Measurements from ENCODE around the gene ASCL4.

ASCL4 gene

GRCh38 chr12:107776171-107776570, 1.7 kb downstream of the ASCL4 start:
- no peaks in the 10 kb centered on the region for H3K36me3 ChIP-seq (ENCODE audit: control insufficient read depth, insufficient read depth, low read length)
- H3K4me3 ChIP-seq (ENCODE audit: extremely low read depth, insufficient read depth, low read length, poor library complexity, severe bottlenecking) = no peak overlapping the region
- H3K27ac ChIP-seq (ENCODE audit: low read depth, low read length, severe bottlenecking) = no peak overlapping the region
- WGBS, 2 experiments (ENCODE audit: insufficient coverage in 2 of 2) = 50 to 56% methylated on average over 4 of the region's 6 CpGs
- no peaks in the 10 kb centered on the region for H3K4me1 ChIP-seq (ENCODE audit: control insufficient read depth, insufficient read depth, low read length, poor library complexity, severe bottlenecking)
- no peaks in the 10 kb centered on the region for H3K9me3 ChIP-seq (ENCODE audit: control insufficient read depth, low read length)

GRCh38 chr12:107778383-107779025, 4.0 kb downstream of the ASCL4 start:
- 83 to 89% methylated on average over 8 of the region's 11 CpGs for WGBS, 2 experiments (ENCODE audit: insufficient coverage in 2 of 2)
- no peaks in the 10 kb centered on the region for H3K4me1 ChIP-seq (ENCODE audit: control insufficient read depth, insufficient read depth, low read length, poor library complexity, severe bottlenecking)
- no peaks in the 10 kb centered on the region for H3K36me3 ChIP-seq (ENCODE audit: control insufficient read depth, insufficient read depth, low read length)
- no peak overlapping the region for H3K27ac ChIP-seq (ENCODE audit: low read depth, low read length, severe bottlenecking)
- no peaks in the 10 kb centered on the region for H3K9me3 ChIP-seq (ENCODE audit: control insufficient read depth, low read length)
- H3K4me3 ChIP-seq (ENCODE audit: extremely low read depth, insufficient read depth, low read length, poor library complexity, severe bottlenecking) = no peak overlapping the region

GRCh38 chr12:107779077-107779831, 4.8 kb downstream of the ASCL4 start:
- Histone ChIP-seq H3K4me3 (ENCODE audit: extremely low read depth, insufficient read depth, low read length, poor library complexity, severe bottlenecking) (no peak overlapping the region), H3K4me1 (ENCODE audit: control insufficient read depth, insufficient read depth, low read length, poor library complexity, severe bottlenecking) (no peaks in the 10 kb centered on the region), H3K27ac (ENCODE audit: low read depth, low read length, severe bottlenecking) (no peak overlapping the region), H3K9me3 (ENCODE audit: control insufficient read depth, low read length) (no peaks in the 10 kb centered on the region), H3K36me3 (ENCODE audit: control insufficient read depth, insufficient read depth, low read length) (no peaks in the 10 kb centered on the region)
- 82% methylated on average over 7 of the region's 7 CpGs for WGBS, 2 experiments (ENCODE audit: insufficient coverage in 2 of 2)

GRCh38 chr12:107780298-107780697, 5.8 kb downstream of the ASCL4 start:
- WGBS, 2 experiments (ENCODE audit: insufficient coverage in 2 of 2) = 82 to 89% methylated on average over 1 of the region's 1 CpG
- Histone ChIP-seq H3K4me1 (ENCODE audit: control insufficient read depth, insufficient read depth, low read length, poor library complexity, severe bottlenecking) (no peaks in the 10 kb centered on the region), H3K4me3 (ENCODE audit: extremely low read depth, insufficient read depth, low read length, poor library complexity, severe bottlenecking) (no peak overlapping the region), H3K27ac (ENCODE audit: low read depth, low read length, severe bottlenecking) (no peak overlapping the region), H3K9me3 (ENCODE audit: control insufficient read depth, low read length) (no peaks in the 10 kb centered on the region), H3K36me3 (ENCODE audit: control insufficient read depth, insufficient read depth, low read length) (no peaks in the 10 kb centered on the region)

GRCh38 chr12:107782067-107782466, 7.6 kb downstream of the ASCL4 start:
- H3K4me1 ChIP-seq (ENCODE audit: control insufficient read depth, insufficient read depth, low read length, poor library complexity, severe bottlenecking) = no peaks in the 10 kb centered on the region
- H3K27ac ChIP-seq (ENCODE audit: low read depth, low read length, severe bottlenecking) = no peak overlapping the region
- no peaks in the 10 kb centered on the region for H3K36me3 ChIP-seq (ENCODE audit: control insufficient read depth, insufficient read depth, low read length)
- no peaks in the 10 kb centered on the region for H3K9me3 ChIP-seq (ENCODE audit: control insufficient read depth, low read length)
- WGBS, 2 experiments (ENCODE audit: insufficient coverage in 2 of 2) = 72 to 77% methylated on average over 2 of the region's 2 CpGs
- no peak overlapping the region for H3K4me3 ChIP-seq (ENCODE audit: extremely low read depth, insufficient read depth, low read length, poor library complexity, severe bottlenecking)

- H3K27ac ChIP-seq (ENCODE audit: low read depth, low read length, severe bottlenecking) = no peak overlapping the region
- H3K4me3 ChIP-seq (ENCODE audit: extremely low read depth, insufficient read depth, low read length, poor library complexity, severe bottlenecking) = no peak overlapping the region
- WGBS, 2 experiments (ENCODE audit: insufficient coverage in 2 of 2) = 75 to 90% methylated on average over 3 to 5 of the region's 6 CpGs
- no peaks in the 10 kb centered on the region for H3K4me1 ChIP-seq (ENCODE audit: control insufficient read depth, insufficient read depth, low read length, poor library complexity, severe bottlenecking)
- no peaks in the 10 kb centered on the region for H3K36me3 ChIP-seq (ENCODE audit: control insufficient read depth, insufficient read depth, low read length)
- no peaks in the 10 kb centered on the region for H3K9me3 ChIP-seq (ENCODE audit: control insufficient read depth, low read length)
These were observed 9.2 kb downstream of the ASCL4 start for GRCh38 chr12:107783406-107784376.

- Histone ChIP-seq H3K27ac (ENCODE audit: low read depth, low read length, severe bottlenecking) (no peak overlapping the region), H3K4me3 (ENCODE audit: extremely low read depth, insufficient read depth, low read length, poor library complexity, severe bottlenecking) (no peak overlapping the region), H3K9me3 (ENCODE audit: control insufficient read depth, low read length) (no peaks in the 10 kb centered on the region), H3K4me1 (ENCODE audit: control insufficient read depth, insufficient read depth, low read length, poor library complexity, severe bottlenecking) (no peaks in the 10 kb centered on the region), H3K36me3 (ENCODE audit: control insufficient read depth, insufficient read depth, low read length) (no peaks in the 10 kb centered on the region)
- 86 to 90% methylated on average over 2 of the region's 2 CpGs for WGBS, 2 experiments (ENCODE audit: insufficient coverage in 2 of 2)
These were observed 13.8 kb downstream of the ASCL4 start for GRCh38 chr12:107788281-107788680.

- no peaks in the 10 kb centered on the region for H3K36me3 ChIP-seq (ENCODE audit: control insufficient read depth, insufficient read depth, low read length)
- 86 to 87% methylated on average over 12 to 13 of the region's 17 CpGs for WGBS, 2 experiments (ENCODE audit: insufficient coverage in 2 of 2)
- H3K27ac ChIP-seq (ENCODE audit: low read depth, low read length, severe bottlenecking) = no peak overlapping the region
- no peaks in the 10 kb centered on the region for H3K4me1 ChIP-seq (ENCODE audit: control insufficient read depth, insufficient read depth, low read length, poor library complexity, severe bottlenecking)
- no peaks in the 10 kb centered on the region for H3K9me3 ChIP-seq (ENCODE audit: control insufficient read depth, low read length)
- no peak overlapping the region for H3K4me3 ChIP-seq (ENCODE audit: extremely low read depth, insufficient read depth, low read length, poor library complexity, severe bottlenecking)
These were observed 14.4 kb downstream of the ASCL4 start for GRCh38 chr12:107788690-107789458.

- Histone ChIP-seq H3K9me3 (ENCODE audit: control insufficient read depth, low read length) (no peaks in the 10 kb centered on the region), H3K27ac (ENCODE audit: low read depth, low read length, severe bottlenecking) (no peak overlapping the region), H3K4me3 (ENCODE audit: extremely low read depth, insufficient read depth, low read length, poor library complexity, severe bottlenecking) (no peak overlapping the region), H3K4me1 (ENCODE audit: control insufficient read depth, insufficient read depth, low read length, poor library complexity, severe bottlenecking) (no peaks in the 10 kb centered on the region), H3K36me3 (ENCODE audit: control insufficient read depth, insufficient read depth, low read length) (no peaks in the 10 kb centered on the region)
- no CpG with 5 or more reads among the region's 1 CpG for WGBS, 2 experiments (ENCODE audit: insufficient coverage in 2 of 2)
These were observed 17.1 kb downstream of the ASCL4 start for GRCh38 chr12:107791465-107792089.

- no peak overlapping the region for H3K4me3 ChIP-seq (ENCODE audit: extremely low read depth, insufficient read depth, low read length, poor library complexity, severe bottlenecking)
- H3K9me3 ChIP-seq (ENCODE audit: control insufficient read depth, low read length) = no peaks in the 10 kb centered on the region
- no peaks in the 10 kb centered on the region for H3K4me1 ChIP-seq (ENCODE audit: control insufficient read depth, insufficient read depth, low read length, poor library complexity, severe bottlenecking)
- no CpG with 5 or more reads among the region's 3 CpGs for WGBS, 2 experiments (ENCODE audit: insufficient coverage in 2 of 2)
- H3K27ac ChIP-seq (ENCODE audit: low read depth, low read length, severe bottlenecking) = no peak overlapping the region
- H3K36me3 ChIP-seq (ENCODE audit: control insufficient read depth, insufficient read depth, low read length) = no peaks in the 10 kb centered on the region
These were observed 19.9 kb downstream of the ASCL4 start for GRCh38 chr12:107794451-107794850.

Measured in mesodermal cell (in vitro differentiated cells).